NCI-H2196 (cell line): ENCODE data around the gene CADM2.

Experiments
- DNase-seq: peaks from one replicate; lab custom pipeline; 2025; ENCODE audit not compliant: unreplicated experiment; lab: John Stamatoyannopoulos, UW

CADM2 gene

DNA sequence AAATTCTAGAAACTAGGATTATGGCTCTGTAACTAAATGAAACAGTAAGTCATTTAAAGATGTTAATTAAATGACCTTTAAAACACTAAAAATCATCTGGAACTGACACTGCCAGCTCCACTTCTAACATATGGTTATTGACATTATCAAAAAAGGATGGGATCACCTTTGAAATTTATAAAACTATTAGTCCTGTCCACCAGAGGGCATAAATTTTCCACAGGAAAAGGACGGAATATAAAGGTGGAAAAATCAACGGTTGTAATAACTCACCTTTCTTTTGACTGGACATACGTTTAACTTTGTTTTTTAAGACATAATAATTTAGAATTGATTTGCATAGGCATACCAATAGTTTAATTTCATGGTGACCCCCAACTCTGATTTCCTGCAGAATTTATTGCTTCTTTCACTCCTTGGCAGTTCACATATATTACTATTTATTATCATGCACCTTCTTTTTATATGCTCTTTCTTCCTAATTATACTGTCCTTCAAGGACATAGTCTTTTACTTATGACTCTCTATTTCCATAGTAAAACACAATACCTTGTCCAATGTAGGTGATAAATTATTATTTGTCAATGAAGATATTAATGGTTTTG is 345.7 kb downstream of the CADM2 start:
- no peak for DNase-seq

DNA sequence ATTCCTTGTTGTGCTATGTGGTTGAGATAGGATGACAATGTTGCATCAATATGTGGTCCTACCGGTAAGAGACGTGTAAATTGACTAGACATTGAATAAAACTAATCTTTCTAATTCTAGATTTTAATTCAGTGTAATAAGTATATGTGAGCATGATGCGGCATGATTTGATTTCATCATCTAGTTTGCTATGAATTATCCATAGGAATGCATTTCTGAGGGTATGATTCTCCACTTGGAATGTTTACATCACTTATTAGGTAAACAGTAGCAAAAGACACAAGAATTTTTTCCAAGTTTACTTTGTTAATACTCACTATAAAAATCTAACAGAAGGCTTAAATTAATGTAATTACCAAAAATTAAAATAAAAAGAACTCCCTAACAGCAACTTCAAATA is 353.5 kb downstream of the CADM2 start:
- no peak for DNase-seq

DNA sequence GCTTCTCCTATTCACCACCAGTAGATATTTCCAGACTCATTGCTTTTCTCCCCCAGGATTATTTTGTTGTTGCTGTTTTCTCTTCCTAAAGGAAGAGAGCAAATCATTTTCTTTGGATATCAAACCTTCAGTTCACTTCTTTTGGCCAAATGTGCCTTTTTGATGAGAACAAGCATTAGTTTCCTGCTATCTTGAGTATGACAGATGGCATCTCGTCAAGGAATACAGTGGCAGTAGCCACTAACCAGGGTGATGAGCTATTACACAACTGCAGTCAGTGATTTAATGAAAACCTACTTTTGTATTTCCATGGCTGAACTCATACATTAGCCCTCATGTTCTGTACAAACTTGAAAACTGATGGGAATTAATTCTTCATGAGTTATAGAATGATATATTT is 354.6 kb downstream of the CADM2 start:
- DNase-seq, result no peak

DNA sequence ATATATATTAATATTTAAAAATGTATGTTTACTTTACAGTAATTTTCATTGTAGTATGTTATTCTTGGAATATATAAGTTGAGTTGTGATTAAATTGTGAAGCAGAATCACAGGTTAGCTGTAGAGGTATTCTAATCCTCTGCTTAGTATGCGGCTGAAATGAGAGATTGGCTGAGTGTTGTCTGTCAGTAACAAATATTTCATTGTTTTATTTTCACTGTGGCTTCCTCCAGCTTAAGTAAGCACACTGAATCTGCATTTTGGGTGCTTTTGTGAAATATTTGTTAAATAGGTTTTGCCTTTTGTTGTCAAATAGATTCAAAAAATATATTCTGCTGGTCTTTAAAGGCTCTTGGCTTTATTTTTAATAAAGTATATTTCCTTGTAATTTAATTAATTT is 357.5 kb downstream of the CADM2 start:
- no peak for DNase-seq

DNA sequence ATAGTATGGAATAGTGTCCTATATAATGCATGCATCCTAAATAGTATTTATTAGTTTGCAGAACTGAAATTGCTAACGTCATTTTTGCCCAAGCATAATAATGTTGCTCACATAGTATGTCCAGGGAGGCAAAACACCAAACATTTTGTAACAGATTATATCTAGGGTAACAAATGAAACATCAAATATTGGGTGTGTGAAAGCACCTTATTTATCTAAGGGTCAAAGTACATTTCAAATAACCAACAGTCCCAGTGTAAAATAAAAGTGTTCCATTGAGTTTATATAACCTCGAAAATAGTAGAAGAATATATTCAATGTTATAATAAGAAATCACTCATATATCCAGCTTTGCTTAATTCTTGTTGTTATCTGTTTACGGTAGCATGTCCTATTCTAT is 363.1 kb downstream of the CADM2 start:
- DNase-seq, result no peak

DNA sequence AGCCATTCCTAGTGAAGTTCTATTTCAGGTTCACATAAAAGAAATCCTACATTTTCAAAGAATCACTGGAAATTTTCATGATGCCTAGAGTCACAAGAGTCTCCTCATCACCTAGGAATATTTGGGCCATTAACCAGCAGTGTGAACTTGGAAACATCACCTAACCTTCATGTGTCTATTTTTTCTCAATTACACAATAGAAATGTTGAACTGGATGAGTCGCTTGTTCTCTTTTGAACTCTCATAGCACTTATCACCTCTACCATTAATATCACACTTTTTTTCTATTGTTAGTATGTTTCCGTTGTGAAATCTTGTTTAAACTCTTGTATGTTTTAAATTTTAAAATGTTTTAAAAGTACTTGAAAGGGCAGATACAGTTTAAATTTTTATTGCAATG is 371.3 kb downstream of the CADM2 start:
- DNase-seq, result no peak

DNA sequence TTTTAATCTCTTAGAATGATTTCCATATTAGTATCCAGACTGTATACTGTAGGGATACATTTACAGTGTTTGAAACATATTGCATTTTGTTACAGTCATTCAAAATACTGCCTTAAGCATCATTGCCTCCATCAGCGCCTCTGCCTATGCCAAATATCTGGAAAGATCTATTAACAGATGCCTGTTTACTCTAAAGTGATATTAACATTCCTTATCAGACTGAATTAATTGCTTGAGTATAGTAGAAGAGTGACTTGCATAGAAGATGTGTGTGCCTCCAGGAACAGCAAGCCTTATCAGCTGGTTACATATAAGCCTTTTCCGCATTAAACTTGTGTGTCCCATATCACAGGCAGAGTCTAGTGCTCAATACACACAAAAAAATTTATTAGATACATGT is 379.1 kb downstream of the CADM2 start:
- no peak for DNase-seq

DNA sequence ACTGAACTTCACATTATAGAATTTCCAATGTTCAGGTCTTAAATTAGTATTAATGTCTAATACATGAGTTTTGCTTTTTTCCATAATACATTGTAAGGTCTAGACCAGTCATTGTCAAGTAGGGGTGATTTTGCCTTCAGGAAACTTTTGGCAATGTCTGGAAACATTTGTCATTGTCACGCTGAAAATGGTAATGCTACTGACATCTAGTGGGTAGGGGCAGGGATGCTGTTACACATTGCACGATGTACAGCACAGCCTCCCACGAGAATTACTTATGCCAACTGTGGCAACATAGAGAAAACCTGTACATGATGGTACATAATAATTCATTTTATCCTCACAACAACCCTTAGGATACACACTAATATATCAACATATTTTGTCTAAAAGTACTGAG is 384.1 kb downstream of the CADM2 start:
- no peak for DNase-seq

DNA sequence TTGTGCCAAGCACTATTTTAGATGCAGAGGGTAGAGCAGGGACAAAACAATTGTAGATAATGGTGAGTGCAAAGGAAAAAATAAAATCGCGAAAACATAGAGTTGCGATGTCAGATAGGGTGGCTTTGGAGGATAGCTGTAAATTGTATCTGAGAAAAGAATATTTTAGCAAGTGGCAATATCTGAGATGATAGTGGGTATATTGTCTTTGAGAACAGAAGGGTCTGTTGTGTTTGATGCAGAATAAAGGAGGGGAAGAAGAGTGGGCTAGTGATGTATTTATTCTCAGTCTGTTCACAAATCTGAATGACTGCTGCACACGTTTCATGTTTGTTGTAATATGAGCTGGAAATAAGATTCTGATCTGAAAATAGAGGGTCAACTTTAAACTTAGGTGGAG is 396.8 kb downstream of the CADM2 start:
- no peak for DNase-seq

DNA sequence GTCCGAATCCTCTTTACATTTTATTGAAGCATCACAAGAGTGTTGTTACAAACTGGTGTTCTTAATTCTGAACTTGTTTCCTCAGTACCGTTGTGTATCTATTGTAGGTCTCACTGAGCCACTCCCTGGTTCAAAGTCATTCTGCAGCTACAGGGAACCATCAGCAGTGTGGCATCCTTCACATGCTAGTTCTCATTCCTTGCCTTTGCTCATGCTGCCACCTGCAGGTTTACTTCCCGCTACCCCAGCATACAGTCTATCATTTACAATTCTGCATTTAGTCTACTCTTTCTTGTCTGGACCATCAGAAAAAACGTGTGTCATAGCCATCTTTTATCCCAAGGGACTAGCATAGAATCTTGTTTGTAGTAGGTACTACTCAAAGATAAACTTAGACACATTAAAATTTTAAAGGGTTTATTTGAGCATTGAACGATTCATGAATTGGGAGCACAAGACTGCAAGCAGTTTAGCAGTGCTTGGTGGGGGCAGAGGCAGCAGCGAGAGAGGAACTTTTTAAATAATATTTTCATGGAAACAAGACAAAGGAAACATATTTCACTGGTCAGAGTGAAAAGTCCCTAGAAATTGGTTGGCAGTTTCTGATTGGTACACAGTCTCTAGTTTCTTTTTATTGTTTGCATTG is 402.1 kb downstream of the CADM2 start:
- peak; percentile 1 for DNase-seq

DNA sequence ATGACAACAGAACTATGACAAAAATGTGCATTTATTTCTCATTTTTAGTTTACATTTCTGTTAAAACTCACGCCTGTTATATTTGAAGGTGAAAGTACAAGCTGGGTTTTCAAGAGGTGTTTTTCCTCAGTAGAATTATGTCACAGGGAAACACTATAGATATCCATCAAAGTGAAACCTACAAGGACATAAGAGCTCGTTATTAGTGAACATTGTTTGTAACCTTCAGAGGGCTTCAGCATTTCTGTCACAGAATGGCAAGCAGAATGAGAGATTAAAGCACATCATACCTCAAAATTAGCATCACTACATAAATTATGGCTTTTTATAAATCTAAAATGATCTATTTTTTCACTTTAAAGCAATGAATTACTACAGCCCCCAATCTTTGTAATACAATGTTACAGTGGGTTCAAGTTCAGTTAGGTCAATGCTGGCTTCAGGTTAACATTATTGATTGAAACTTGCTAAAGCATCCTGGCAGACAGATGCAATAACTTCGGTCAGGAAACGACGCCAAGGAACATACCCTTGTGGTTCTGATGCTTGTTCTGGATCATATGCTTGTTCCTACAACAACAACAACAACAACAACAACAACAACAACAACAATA is 405.6 kb downstream of the CADM2 start:
- no peak for DNase-seq

DNA sequence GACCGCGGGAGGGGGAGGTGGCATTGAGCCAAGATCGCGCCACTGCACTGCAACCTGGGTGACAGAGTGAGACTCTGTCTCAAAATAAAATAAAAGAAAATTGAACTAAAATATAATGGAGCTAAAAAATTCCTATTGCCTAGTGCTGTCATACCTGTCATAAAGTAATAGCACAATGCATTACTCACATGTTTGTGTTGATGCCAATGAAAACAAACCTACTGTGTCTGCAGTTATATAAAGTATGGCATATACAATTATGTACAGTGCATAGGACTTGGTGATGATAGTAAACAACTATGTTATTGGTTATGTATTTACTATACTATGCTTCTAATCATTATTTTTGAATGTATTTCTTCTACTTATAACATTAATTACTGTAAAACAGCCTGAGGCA is 411.6 kb downstream of the CADM2 start:
- no peak for DNase-seq

DNA sequence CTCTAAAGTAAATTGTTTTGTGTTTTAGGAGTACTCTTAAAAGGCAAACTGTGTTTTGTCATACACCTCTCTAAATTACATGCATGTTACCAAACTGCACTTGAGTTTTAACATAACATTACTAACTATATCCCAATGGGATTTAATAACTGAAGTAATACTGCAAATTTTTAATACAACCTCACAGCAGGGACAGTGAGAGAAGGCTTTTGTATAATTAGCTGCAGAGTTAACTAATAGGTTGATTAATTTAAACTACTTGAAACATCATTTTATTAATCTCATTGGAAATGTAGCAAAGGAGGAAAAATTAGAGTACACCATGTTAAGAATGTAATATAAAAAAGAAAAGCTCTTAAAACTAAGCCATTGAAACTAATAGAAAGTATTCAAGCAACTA is 417.3 kb downstream of the CADM2 start:
- DNase-seq, result no peak

DNA sequence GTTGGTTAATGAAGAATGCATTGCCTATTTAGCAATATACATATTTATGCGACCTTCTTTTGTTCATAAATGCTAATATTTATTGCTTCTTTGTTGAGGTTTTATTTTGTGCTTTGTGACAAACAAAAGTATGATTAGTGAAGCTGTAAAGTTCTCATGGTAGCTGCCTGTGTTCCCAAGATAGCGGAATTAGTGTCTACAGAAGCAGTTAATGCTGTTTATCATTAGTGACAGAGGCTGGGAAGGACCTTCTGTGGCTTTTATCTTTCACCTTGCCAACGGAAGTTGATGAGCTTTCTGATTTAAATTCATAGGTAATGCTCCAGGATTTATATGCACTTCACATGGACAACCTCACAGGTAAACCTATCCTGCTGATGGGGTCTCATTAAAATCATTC is 418.3 kb downstream of the CADM2 start:
- DNase-seq, result no peak

DNA sequence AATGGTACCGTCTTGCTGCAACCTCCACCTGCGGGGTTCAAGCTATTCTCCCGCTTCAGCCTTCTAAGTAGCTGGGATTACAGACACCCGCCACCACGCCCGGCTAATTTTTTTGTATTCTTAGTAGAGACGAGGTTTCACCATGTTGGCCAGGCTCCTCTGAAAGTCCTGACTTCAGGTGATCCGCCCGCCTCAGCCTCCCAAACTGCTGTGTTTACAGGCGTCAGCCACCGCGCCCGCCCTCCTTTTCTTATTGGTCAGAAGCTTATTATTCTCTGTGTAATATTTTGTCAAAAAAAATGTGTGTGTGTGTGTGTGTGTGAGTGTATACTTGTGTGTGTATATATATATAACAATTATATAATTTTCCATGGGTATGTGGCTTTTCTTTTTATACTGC is 425.6 kb downstream of the CADM2 start:
- DNase-seq, result no peak

DNA sequence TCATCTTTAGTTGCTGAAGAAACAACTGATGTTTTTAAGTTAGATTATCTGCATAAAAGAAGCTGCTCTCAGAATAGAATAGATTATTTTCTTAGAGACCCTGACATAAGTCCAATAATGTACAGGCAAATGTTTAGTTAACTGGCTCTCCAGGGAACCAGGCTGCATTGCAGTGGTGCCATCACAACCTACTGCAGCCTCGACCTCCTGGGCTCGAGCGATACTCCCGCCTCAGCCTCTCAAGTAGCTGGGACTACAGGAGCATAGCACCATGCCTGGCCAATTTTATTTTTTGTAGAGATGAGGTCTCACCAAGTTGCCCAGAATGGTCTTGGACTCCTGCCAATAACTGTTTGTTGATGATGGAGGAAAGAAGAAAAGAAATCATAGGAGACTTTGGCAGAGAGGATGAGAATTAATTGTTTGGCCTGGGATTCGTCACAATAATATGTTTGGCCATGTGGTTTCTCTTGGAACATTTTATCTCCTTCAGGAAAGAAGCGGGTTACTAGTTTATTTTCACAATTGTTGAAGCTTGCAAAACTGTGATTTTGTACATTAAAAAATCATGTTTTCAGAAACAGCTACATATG is 429.2 kb downstream of the CADM2 start:
- DNase-seq, result no peak

DNA sequence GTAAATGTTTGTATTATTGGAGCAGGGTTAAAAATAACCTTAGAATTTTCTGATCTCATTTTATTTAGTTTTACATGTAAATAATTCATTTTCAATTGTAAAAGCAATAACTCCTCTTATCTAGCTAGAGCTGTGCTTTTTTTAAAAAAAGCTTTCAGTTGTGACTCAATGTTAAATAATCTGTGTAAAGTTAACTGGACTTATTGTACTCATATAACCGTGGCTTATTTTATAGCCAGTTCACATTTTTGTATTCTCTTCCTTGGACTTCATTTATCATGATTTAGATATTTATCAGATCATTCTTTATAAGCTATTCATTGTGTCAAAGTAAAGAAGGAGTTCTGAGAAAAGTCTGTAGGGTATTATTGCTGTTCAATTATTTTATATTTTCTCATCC is 435.6 kb downstream of the CADM2 start:
- no peak for DNase-seq

DNA sequence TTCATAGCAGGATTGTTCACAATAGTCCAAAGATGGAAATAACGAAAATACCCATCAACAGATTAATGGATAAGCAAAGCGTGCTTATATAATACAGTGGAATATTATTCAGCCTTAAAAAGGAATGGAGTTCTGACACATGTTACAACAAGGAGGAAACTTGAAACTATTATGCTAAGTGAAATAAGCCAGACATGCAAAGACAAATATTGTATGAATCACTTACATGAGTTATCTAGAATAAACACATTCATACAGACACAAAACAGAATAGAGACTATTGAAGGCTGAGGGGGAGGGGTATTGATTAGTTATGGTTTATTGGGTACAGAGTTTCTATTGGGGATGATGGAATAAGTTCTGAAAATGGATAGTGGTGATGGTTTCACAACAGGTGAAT is 438.6 kb downstream of the CADM2 start:
- no peak for DNase-seq

DNA sequence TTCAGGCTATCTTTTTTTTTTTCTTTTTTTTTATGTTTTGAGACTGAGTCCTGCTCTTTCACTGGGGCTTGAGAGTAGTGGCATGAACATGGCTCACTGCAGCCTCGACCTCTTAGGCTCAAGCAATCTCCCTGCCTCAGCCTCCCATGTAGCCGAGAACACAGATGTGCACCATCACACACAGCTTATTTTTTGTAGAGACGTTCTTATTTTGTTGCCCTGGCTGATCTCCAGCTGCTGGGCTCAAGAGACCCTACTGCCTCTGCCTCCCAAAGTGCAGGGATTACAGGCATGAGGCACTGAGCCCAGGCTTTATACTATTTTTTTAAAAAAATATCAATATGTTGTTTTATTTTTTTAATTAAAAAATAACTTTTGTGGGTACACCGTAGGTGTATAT is 467.3 kb downstream of the CADM2 start:
- no peak for DNase-seq

DNA sequence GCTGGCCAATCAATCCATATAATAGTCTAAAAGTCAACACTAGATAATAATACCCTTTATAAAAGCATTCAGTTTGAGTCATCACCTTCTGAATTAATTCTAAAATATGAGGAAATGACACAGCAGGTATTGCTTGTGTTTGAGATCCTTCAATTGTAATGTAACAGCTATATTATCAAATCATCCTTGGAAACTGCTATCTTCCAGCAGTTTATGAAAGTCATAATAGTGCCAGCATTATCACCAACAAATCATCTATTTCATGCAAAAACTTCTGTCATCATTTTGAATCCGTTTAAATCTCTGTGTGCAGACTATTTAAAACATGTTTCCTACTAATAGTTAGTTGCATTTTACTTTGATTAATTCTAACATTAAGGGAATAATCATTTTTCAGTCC is 468.7 kb downstream of the CADM2 start:
- no peak for DNase-seq

DNA sequence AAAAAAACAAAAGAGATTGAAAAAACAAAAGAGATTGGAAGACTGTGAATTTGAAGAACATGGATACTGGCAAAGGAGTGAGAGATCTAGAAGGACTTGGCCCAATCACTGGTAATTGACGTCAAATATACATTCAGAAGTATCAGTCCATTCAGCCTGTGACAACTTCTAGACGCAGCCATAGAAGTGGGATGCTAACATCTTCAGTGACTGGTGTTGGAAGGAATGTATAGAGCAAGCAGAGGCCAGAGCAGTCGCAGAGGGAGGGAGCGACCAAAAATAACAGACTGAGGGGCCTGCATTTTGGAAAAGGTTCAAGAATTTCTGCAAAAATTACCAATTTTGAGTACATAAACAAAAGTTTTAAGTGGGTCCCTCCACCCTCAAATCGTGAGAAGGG is 473.3 kb downstream of the CADM2 start:
- no peak for DNase-seq

DNA sequence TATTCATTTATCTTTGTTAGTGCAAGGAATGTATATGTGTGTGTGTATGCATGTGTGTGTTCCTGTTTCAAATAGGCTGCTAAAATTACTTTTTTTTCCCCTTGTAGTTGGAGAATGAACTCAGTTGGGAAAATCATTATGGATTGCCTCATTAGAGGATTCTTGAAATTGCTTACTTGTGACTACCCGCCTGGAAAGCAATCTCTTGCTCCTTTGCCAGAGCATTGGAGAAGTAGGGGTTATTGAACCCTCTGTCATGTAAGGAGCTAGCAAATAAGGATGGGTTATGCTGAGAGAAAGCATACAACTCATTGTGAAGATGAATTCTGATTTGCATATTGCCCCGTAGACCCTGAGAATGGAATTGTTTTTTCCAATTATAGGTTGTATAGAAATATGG is 474.5 kb downstream of the CADM2 start:
- no peak for DNase-seq
